HEK293 (cell line): Measurements from ENCODE around the gene SOX21.

Source experiments
- CTCF ChIP-seq: fragments of 450-650 bp; formaldehyde crosslinking; IDR thresholded peaks from 2 replicates; pipeline ENCODE4 v1.5.1; 2016; ENCODE audit warnings: missing biosample characterization, missing genetic modification characterization
- IKZF3 ChIP-seq: fragments of 450-650 bp; IDR thresholded peaks from 2 replicates; pipeline ENCODE4 v1.5.0; 2018; ENCODE audit warnings: missing biosample characterization, mild to moderate bottlenecking, missing genetic modification characterization, moderate library complexity
- KLF16 ChIP-seq: fragments of 450-650 bp; formaldehyde crosslinking; IDR thresholded peaks from 2 replicates; pipeline ENCODE4 v1.5.1; 2017; ENCODE audit warnings: missing biosample characterization, missing genetic modification characterization
- ZBTB7A ChIP-seq: fragments of 450-650 bp; formaldehyde crosslinking; IDR thresholded peaks from 2 replicates; pipeline ENCODE4 v1.5.1; 2016; ENCODE audit warnings: low read depth, missing biosample characterization, missing genetic modification characterization
- ZNF10 ChIP-seq: fragments of 450-650 bp; formaldehyde crosslinking; IDR thresholded peaks from 2 replicates; pipeline ENCODE4 v1.5.1; 2017; ENCODE audit warnings: missing biosample characterization, missing genetic modification characterization
- ZNF362 ChIP-seq: fragments of 450-650 bp; formaldehyde crosslinking; IDR thresholded peaks from 2 replicates; pipeline ENCODE4 v1.5.1; 2016; ENCODE audit warnings: missing biosample characterization, missing genetic modification characterization
- ZNF501 ChIP-seq: fragments of 450-650 bp; formaldehyde crosslinking; IDR thresholded peaks from 2 replicates; pipeline ENCODE4 v1.5.1; 2016; ENCODE audit warnings: missing biosample characterization, missing genetic modification characterization
- ZSCAN16 ChIP-seq: fragments of 450-650 bp; formaldehyde crosslinking; IDR thresholded peaks from 2 replicates; pipeline ENCODE4 v1.5.1; 2016; ENCODE audit warnings: missing biosample characterization, missing genetic modification characterization
- TF ChIP-seq, protein P1 (sequence below): fragments of 450-650 bp; formaldehyde crosslinking; IDR thresholded peaks from 2 replicates; pipeline ENCODE4 v1.5.1; 2016; ENCODE audit warnings: missing biosample characterization, missing genetic modification characterization
- TF ChIP-seq, protein P2 (sequence below): fragments of 450-650 bp; IDR thresholded peaks from 2 replicates; pipeline ENCODE4 v1.5.1; 2018; ENCODE audit warnings: missing biosample characterization, missing genetic modification characterization
- TF ChIP-seq, protein P3 (sequence below): fragments of 450-650 bp; formaldehyde crosslinking; IDR thresholded peaks from 2 replicates; pipeline ENCODE4 v1.5.1; 2017; ENCODE audit warnings: missing biosample characterization, missing genetic modification characterization

DNA sequence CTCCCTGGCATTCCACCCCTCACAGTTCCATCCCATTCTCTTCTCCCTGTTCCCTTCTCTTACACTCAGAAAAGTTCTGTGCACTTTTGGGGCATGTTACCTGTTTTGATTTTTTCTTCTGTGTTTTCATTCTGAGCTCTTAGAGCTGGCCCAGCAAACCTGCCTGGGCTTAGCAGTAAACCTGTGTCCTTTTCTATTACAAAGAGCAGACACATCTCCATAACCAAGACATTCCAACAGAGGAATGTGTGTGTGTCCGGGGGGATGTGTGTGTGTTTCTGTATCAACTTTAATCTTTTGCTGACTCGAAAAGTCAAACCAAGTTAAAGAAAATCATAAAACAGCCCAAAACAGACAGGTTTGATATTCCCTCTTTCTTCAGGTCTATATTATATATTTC, 49.1 kb upstream of the SOX21 start:
- TF ChIP-seq ZSCAN16 (tag by site-specific recombination): no peak
- no peak for TF ChIP-seq ZNF10 (tag by site-specific recombination)
- no peak for TF ChIP-seq CTCF (tag by site-specific recombination)
- TF ChIP-seq ZBTB7A: no peak
- no peak for TF ChIP-seq ZNF362 (tag by site-specific recombination)
- TF ChIP-seq, protein P1, sequence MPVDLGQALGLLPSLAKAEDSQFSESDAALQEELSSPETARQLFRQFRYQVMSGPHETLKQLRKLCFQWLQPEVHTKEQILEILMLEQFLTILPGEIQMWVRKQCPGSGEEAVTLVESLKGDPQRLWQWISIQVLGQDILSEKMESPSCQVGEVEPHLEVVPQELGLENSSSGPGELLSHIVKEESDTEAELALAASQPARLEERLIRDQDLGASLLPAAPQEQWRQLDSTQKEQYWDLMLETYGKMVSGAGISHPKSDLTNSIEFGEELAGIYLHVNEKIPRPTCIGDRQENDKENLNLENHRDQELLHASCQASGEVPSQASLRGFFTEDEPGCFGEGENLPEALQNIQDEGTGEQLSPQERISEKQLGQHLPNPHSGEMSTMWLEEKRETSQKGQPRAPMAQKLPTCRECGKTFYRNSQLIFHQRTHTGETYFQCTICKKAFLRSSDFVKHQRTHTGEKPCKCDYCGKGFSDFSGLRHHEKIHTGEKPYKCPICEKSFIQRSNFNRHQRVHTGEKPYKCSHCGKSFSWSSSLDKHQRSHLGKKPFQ (tag by site-specific recombination): no peak
- TF ChIP-seq, protein P2, sequence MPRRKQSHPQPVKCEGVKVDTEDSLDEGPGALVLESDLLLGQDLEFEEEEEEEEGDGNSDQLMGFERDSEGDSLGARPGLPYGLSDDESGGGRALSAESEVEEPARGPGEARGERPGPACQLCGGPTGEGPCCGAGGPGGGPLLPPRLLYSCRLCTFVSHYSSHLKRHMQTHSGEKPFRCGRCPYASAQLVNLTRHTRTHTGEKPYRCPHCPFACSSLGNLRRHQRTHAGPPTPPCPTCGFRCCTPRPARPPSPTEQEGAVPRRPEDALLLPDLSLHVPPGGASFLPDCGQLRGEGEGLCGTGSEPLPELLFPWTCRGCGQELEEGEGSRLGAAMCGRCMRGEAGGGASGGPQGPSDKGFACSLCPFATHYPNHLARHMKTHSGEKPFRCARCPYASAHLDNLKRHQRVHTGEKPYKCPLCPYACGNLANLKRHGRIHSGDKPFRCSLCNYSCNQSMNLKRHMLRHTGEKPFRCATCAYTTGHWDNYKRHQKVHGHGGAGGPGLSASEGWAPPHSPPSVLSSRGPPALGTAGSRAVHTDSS (tag by site-specific recombination): no peak
- TF ChIP-seq KLF16 (tag by site-specific recombination): no peak
- TF ChIP-seq, protein P3, sequence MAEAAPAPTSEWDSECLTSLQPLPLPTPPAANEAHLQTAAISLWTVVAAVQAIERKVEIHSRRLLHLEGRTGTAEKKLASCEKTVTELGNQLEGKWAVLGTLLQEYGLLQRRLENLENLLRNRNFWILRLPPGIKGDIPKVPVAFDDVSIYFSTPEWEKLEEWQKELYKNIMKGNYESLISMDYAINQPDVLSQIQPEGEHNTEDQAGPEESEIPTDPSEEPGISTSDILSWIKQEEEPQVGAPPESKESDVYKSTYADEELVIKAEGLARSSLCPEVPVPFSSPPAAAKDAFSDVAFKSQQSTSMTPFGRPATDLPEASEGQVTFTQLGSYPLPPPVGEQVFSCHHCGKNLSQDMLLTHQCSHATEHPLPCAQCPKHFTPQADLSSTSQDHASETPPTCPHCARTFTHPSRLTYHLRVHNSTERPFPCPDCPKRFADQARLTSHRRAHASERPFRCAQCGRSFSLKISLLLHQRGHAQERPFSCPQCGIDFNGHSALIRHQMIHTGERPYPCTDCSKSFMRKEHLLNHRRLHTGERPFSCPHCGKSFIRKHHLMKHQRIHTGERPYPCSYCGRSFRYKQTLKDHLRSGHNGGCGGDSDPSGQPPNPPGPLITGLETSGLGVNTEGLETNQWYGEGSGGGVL (tag by site-specific recombination): no peak
- TF ChIP-seq ZNF501 (tag by site-specific recombination): no peak
- TF ChIP-seq IKZF3: no peak
